ENCODE measurements around the gene IDE. TPM values are rescaled to one million over a fixed set of nuclear protein-coding genes. Genes with fewer than 3 reads are reported as not detected.

IDE gene
- total and polyA plus RNA-seq, 2 of the 13 experiments (the other 11 are each of a cell fraction or from before 2014, with no cell fraction given) = 16.1 to 52.1 TPM

DNA sequence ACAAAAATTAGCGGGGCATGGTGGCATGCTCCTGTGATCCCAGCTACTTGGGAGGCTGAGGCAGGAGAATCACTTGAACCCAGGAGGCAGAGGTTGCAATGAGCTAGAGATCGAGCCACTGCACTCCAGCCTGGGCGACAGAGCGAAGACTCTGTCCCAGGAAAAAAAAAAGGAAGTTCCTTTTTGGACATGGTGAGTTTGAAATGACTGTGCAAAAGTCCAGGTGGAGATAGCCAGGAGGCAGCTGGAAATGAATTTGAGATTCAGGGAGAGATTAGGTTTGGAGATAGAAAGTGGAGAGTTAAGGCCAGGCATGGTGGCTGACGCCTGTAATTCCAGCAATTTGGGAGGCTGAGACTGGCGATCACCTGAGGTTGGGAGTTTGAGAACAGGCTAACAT is 143.8 kb downstream of the IDE start:
- POLR2A ChIA-PET = no interaction called here

More for the DNA sequence above, 143.8 kb downstream of the IDE start:
- ATAC-seq = no peak
- no peaks in the 10 kb centered on the region for H4K20me1 ChIP-seq (ENCODE audit: insufficient read depth, low read length)
- H3K4me1 ChIP-seq (ENCODE audit: insufficient read depth, low read length) = no peaks in the 10 kb centered on the region
- no peak overlapping the region for H2AFZ ChIP-seq (ENCODE audit: low read length)
- no peaks in the 10 kb centered on the region for H3K27me3 ChIP-seq (ENCODE audit: control insufficient read depth in 1 of 2, insufficient read depth in 2 of 2, low read length in 2 of 2)
- H3K9me3 ChIP-seq (ENCODE audit: low read length) = no peaks in the 10 kb centered on the region
- H3K4me3 ChIP-seq (replicated peaks in 1 of 3; ENCODE audit: insufficient read depth in 1 of 3, low read depth in 2 of 3, low read length in 3 of 3) = no peak overlapping the region
- no TSS peak for BruUV-seq (replicated peaks)
- no peak overlapping the region for H3K9ac ChIP-seq (ENCODE audit: insufficient read depth, low read depth, low read length)
- no peak for DNase-seq (ENCODE audit: low spot score)
- H3K36me3 ChIP-seq (replicated peaks in 1 of 2; ENCODE audit: control insufficient read depth in 1 of 2, insufficient read depth in 2 of 2, low read length in 2 of 2) = no peaks in the 10 kb centered on the region
- TF ChIP-seq, protein P1, sequence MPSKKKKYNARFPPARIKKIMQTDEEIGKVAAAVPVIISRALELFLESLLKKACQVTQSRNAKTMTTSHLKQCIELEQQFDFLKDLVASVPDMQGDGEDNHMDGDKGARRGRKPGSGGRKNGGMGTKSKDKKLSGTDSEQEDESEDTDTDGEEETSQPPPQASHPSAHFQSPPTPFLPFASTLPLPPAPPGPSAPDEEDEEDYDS (CRISPR knock-in tag; IDR thresholded peaks at IDR 0.05) = no peak
- TF ChIP-seq, protein P2, sequence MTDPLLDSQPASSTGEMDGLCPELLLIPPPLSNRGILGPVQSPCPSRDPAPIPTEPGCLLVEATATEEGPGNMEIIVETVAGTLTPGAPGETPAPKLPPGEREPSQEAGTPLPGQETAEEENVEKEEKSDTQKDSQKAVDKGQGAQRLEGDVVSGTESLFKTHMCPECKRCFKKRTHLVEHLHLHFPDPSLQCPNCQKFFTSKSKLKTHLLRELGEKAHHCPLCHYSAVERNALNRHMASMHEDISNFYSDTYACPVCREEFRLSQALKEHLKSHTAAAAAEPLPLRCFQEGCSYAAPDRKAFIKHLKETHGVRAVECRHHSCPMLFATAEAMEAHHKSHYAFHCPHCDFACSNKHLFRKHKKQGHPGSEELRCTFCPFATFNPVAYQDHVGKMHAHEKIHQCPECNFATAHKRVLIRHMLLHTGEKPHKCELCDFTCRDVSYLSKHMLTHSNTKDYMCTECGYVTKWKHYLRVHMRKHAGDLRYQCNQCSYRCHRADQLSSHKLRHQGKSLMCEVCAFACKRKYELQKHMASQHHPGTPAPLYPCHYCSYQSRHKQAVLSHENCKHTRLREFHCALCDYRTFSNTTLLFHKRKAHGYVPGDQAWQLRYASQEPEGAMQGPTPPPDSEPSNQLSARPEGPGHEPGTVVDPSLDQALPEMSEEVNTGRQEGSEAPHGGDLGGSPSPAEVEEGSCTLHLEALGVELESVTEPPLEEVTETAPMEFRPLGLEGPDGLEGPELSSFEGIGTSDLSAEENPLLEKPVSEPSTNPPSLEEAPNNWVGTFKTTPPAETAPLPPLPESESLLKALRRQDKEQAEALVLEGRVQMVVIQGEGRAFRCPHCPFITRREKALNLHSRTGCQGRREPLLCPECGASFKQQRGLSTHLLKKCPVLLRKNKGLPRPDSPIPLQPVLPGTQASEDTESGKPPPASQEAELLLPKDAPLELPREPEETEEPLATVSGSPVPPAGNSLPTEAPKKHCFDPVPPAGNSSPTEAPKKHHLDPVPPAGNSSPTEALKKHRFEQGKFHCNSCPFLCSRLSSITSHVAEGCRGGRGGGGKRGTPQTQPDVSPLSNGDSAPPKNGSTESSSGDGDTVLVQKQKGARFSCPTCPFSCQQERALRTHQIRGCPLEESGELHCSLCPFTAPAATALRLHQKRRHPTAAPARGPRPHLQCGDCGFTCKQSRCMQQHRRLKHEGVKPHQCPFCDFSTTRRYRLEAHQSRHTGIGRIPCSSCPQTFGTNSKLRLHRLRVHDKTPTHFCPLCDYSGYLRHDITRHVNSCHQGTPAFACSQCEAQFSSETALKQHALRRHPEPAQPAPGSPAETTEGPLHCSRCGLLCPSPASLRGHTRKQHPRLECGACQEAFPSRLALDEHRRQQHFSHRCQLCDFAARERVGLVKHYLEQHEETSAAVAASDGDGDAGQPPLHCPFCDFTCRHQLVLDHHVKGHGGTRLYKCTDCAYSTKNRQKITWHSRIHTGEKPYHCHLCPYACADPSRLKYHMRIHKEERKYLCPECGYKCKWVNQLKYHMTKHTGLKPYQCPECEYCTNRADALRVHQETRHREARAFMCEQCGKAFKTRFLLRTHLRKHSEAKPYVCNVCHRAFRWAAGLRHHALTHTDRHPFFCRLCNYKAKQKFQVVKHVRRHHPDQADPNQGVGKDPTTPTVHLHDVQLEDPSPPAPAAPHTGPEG (CRISPR knock-in tag; IDR thresholded peaks at IDR 0.05) = no peak
- TF ChIP-seq FOXO1 (CRISPR knock-in tag; IDR thresholded peaks at IDR 0.05) (no peak), NFYB (CRISPR knock-in tag; IDR thresholded peaks at IDR 0.05) (no peak), ZC3H13 (CRISPR knock-in tag; IDR thresholded peaks at IDR 0.05) (no peak), ELF3 (CRISPR knock-in tag; IDR thresholded peaks at IDR 0.05) (no peak), ZNF660 (CRISPR knock-in tag; IDR thresholded peaks at IDR 0.05; ENCODE audit: borderline replicate concordance, low read depth) (no peak), RBFOX2 (IDR thresholded peaks at IDR 0.05; ENCODE audit: low read depth, low read length) (no peak), POLR2A (IDR thresholded peaks at IDR 0.05; ENCODE audit: insufficient read depth in 1 of 2, low read depth in 2 of 2, low read length in 2 of 2) (no peak), ZNF121 (CRISPR knock-in tag; IDR thresholded peaks at IDR 0.05) (no peak), FOXM1 (CRISPR knock-in tag; IDR thresholded peaks at IDR 0.05) (no peak)
- TF ChIP-seq, protein P3, sequence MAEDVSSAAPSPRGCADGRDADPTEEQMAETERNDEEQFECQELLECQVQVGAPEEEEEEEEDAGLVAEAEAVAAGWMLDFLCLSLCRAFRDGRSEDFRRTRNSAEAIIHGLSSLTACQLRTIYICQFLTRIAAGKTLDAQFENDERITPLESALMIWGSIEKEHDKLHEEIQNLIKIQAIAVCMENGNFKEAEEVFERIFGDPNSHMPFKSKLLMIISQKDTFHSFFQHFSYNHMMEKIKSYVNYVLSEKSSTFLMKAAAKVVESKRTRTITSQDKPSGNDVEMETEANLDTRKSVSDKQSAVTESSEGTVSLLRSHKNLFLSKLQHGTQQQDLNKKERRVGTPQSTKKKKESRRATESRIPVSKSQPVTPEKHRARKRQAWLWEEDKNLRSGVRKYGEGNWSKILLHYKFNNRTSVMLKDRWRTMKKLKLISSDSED (CRISPR knock-in tag; IDR thresholded peaks at IDR 0.05) = no peak
- no peaks in the 10 kb centered on the region for H3K79me2 ChIP-seq (ENCODE audit: insufficient read depth, low read length)
- in situ Hi-C loops (cut with HindIII; ENCODE audit: extremely low pct_ligation_motif_present, low pct_unique_long_range_greater_than_20kb) (loop anchor here (25.0 kb wide), 1 partner anchor 568 kb away; no protein-coding TSS in a partner anchor), intact Hi-C loops (cut with micrococcal nuclease; ENCODE audit: unreplicated experiment) (loop anchor here (10.0 kb wide), 1 partner anchor 665 kb away; no protein-coding TSS in a partner anchor)
- H3K27ac ChIP-seq (ENCODE audit: extremely low read length, insufficient read depth, low read length) = no peak overlapping the region
- WGBS (ENCODE audit: low lambda C conversion rate) = 83% methylated on average over 6 of the region's 6 CpGs
- CTCF ChIA-PET (ENCODE audit: low intra/inter-chr PET ratio, low total read pairs) = no interaction called here
- no peak overlapping the region for H3K4me2 ChIP-seq (ENCODE audit: low read depth, low read length)
- no peak for FAIRE-seq

All from HepG2 (cell line).